WI38 (cell line): Measurements from ENCODE around the gene DNAH17.
A peak's percentile ranks its signal among the peaks of the same experiment; 100 is the strongest.

Experiments
- H3K4me3 ChIP-seq: 2 replicates; pipeline ENCODE4 v1.5.1; 2011; ENCODE audit warnings: low read depth, mild to moderate bottlenecking, control low read depth, low read length
- CTCF ChIP-seq: IDR thresholded peaks from 2 replicates; pipeline ENCODE4 v1.5.1; 2012; ENCODE audit warnings: low read depth, mild to moderate bottlenecking, control low read depth, low read length

The DNAH17 gene

GRCh38 chr17:78391051-78391431, 186.2 kb downstream of the DNAH17 start:
- no peak overlapping the region for H3K4me3 ChIP-seq
- no peak for TF ChIP-seq CTCF

GRCh38 chr17:78390241-78391050, 186.8 kb downstream of the DNAH17 start:
- TF ChIP-seq CTCF, result no peak
- no peak overlapping the region for H3K4me3 ChIP-seq

GRCh38 chr17:78387977-78388941, 188.9 kb downstream of the DNAH17 start:
- no peak for TF ChIP-seq CTCF
- no peak overlapping the region for H3K4me3 ChIP-seq

GRCh38 chr17:78384479-78385175, 192.6 kb downstream of the DNAH17 start:
- TF ChIP-seq CTCF, result no peak
- peak overlapping the region; percentile 9; the same call in 1 of the 2 replicates for H3K4me3 ChIP-seq

GRCh38 chr17:78383725-78384471, 193.3 kb downstream of the DNAH17 start:
- TF ChIP-seq CTCF, result no peak
- no peak overlapping the region; the same call in 1 of the 2 replicates for H3K4me3 ChIP-seq

GRCh38 chr17:78381601-78382232, 195.5 kb downstream of the DNAH17 start:
- H3K4me3 ChIP-seq, result no peak overlapping the region
- TF ChIP-seq CTCF, result no peak
